K562 (cell line): ENCODE results near the gene PPM1G. TPM values are rescaled to one million over a fixed set of nuclear protein-coding genes. Genes with fewer than 3 reads are reported as not detected.
"Not testable (repeated sequence)": the region's sequence is repeated elsewhere in the genome, so short reads cannot be mapped to it uniquely, and the experiment has no call there.

Experiments
- ATAC-seq: fragments of 200-7000 bp; cut with Tn5 transposase; 3 replicates; pipeline ENCODE4 v1.9.1; 2020; ENCODE audit warnings: moderate library complexity
- BruUV-seq: library from RNA; stranded (reverse); fragments of 400-500 nt; replicated peaks from 2 replicates; lab custom pipeline; 2021; lab: Mats Ljungman, UMichigan
- CTCF ChIA-PET: fragments of 300-600 bp; formaldehyde crosslinking; extraction: SDS; loops from one replicate; lab custom pipeline; 2021; ENCODE audit warnings: low intra/inter-chr PET ratio; lab: Yijun Ruan, JAX
- POLR2A ChIA-PET: fragments of 300-600, 350-650 bp; sonication (Branson Sonifier 250); formaldehyde crosslinking; extraction: SDS; loops from one replicate; lab custom pipeline; 2021; ENCODE audit warnings: antibody characterized with exemption, inconsistent platforms; lab: Yijun Ruan, JAX
- DNase-seq, 4 experiments: peaks; one replicate each; pipeline versions ENCODE4 v3.0.0 to v3.0.0-alpha.2; 2011 to 2018; ENCODE audit warnings: low spot score in 3 of 4, mixed read lengths in 3 of 4; ENCODE audit errors: extremely low read depth in 1 of 4
- FAIRE-seq: peaks from 2 replicates; lab custom pipeline; 2011; peaks lifted over from hg19 to GRCh38; lab: Jason Lieb, UNC
- H2AFZ ChIP-seq: 2 replicates; pipeline ENCODE4 v1.6.0; 2011; ENCODE audit warnings: low read depth, low read length, control low read depth, inconsistent platforms
- H3K27ac ChIP-seq: fragments of 200-600 bp; 3 replicates; pipeline ENCODE4 v1.8.0; 2011; ENCODE audit warnings: low read depth, mild to moderate bottlenecking, control low read depth, inconsistent platforms, low read length, moderate library complexity, mixed read lengths; ENCODE audit errors: extremely low read depth
- H3K27me3 ChIP-seq, 2 experiments: fragments of 300-600 bp in 1 of 2; 2 replicates in 1 of 2; 3 replicates in 1 of 2; pipeline versions ENCODE4 v1.6.0 to v1.8.0; 2011; ENCODE audit warnings: inconsistent platforms in 2 of 2, low read length in 2 of 2, mild to moderate bottlenecking in 1 of 2, mixed read lengths in 1 of 2, moderate library complexity in 1 of 2; ENCODE audit not compliant: control insufficient read depth in 2 of 2, insufficient read depth in 2 of 2
- H3K36me3 ChIP-seq: fragments of 300-600 bp; 3 replicates; pipeline ENCODE4 v1.8.0; 2011; ENCODE audit warnings: mild to moderate bottlenecking, low read length, inconsistent platforms; ENCODE audit not compliant: control insufficient read depth, insufficient read depth
- H3K4me1 ChIP-seq, 2 experiments: fragments of 200-600 bp in 1 of 2; replicated peaks in 1 of 2; 2 replicates in 1 of 2; 3 replicates in 1 of 2; pipeline versions ENCODE4 v1.5.1 to v1.8.0; 2011; ENCODE audit warnings: inconsistent platforms in 2 of 2, low read length in 2 of 2, mild to moderate bottlenecking in 1 of 2, mixed read lengths in 1 of 2, moderate library complexity in 1 of 2; ENCODE audit not compliant: control insufficient read depth in 2 of 2, insufficient read depth in 2 of 2
- H3K4me2 ChIP-seq: 2 replicates; pipeline ENCODE4 v1.6.1; 2011; ENCODE audit warnings: low read length, control low read depth, inconsistent platforms, mixed read lengths; ENCODE audit not compliant: insufficient read depth
- H3K4me3 ChIP-seq: fragments of 200-600 bp; sonication (generic), shearing (Covaris generic); 2 replicates; pipeline ENCODE4 v1.5.1; 2016; ENCODE audit warnings: control low read depth, inconsistent platforms
- H3K79me2 ChIP-seq: fragments of 200-600 bp; 3 replicates; pipeline ENCODE4 v1.8.0; 2011; ENCODE audit warnings: low read length, inconsistent platforms; ENCODE audit not compliant: control insufficient read depth, insufficient read depth
- H3K9ac ChIP-seq, 2 experiments: 2 replicates each; pipeline versions ENCODE4 v1.6.0 to v1.6.1; 2011; ENCODE audit warnings: low read depth in 2 of 2, low read length in 2 of 2, control low read depth in 1 of 2, inconsistent platforms in 1 of 2, mild to moderate bottlenecking in 1 of 2, mixed read lengths in 1 of 2; ENCODE audit not compliant: insufficient read depth in 1 of 2
- H3K9me1 ChIP-seq: one replicate; pipeline ENCODE4 v1.6.0; 2011; ENCODE audit warnings: inconsistent platforms, mild to moderate bottlenecking, low read length, moderate library complexity; ENCODE audit not compliant: control insufficient read depth, insufficient read depth
- H3K9me3 ChIP-seq: replicated peaks from 2 replicates; pipeline ENCODE4 v1.5.1; 2011; ENCODE audit warnings: low read depth, low read length, inconsistent platforms; ENCODE audit not compliant: control insufficient read depth, insufficient read depth
- H4K20me1 ChIP-seq: replicated peaks from 2 replicates; pipeline ENCODE4 v1.6.1; 2011; ENCODE audit warnings: low read length, inconsistent platforms, mixed read lengths; ENCODE audit not compliant: control insufficient read depth, insufficient read depth
- C11orf30 ChIP-seq: fragments of 450-650 bp; IDR thresholded peaks from 2 replicates; pipeline ENCODE4 v1.6.1; 2016; ENCODE audit warnings: low read depth, mild to moderate bottlenecking
- CXXC5 ChIP-seq: fragments of 250-450 bp; sonication (Bioruptor Pico); IDR thresholded peaks from 2 replicates; pipeline ENCODE4 v1.8.0; 2022; ENCODE audit warnings: inconsistent platforms, mild to moderate bottlenecking, moderate library complexity
- ETS2 ChIP-seq: IDR thresholded peaks from 2 replicates; pipeline ENCODE4 v1.6.1; 2016; ENCODE audit warnings: borderline replicate concordance, missing genetic modification characterization, mild to moderate bottlenecking, moderate library complexity, missing compliant biosample characterization; ENCODE audit not compliant: poor library complexity, severe bottlenecking
- MAFF ChIP-seq: IDR thresholded peaks from 2 replicates; pipeline ENCODE4 v1.6.1; 2012; ENCODE audit warnings: low read length, improper control_type of control experiment
- MAFG ChIP-seq: fragments of 450-650 bp; conservative IDR thresholded peaks from 2 replicates; pipeline ENCODE4 v1.6.1; 2016; ENCODE audit warnings: missing genetic modification characterization, missing compliant biosample characterization
- NR0B1 ChIP-seq: fragments of 450-650 bp; IDR thresholded peaks from one replicate; pipeline ENCODE4 v1.6.1; 2018; ENCODE audit warnings: mild to moderate bottlenecking, moderate library complexity; ENCODE audit not compliant: partially characterized antibody
- WHSC1 ChIP-seq: IDR thresholded peaks from one replicate; pipeline ENCODE4 v1.6.1; 2012; ENCODE audit warnings: low read length, control low read depth, inconsistent platforms
- ZNF316 ChIP-seq: fragments of 450-650 bp; IDR thresholded peaks from 2 replicates; pipeline ENCODE4 v1.6.1; 2016
- ZNF431 ChIP-seq: sonication (generic); formaldehyde crosslinking; IDR thresholded peaks from 2 replicates; pipeline ENCODE4 v1.8.0; 2022; ENCODE audit warnings: mild to moderate bottlenecking, missing genetic modification reagents
- WGBS: fragments of 100-300 bp; shearing (Covaris generic); methylation state at CpG from one replicate; pipeline ENCODE4 v1.1.6; 2016; ENCODE audit warnings: low coverage, mixed read lengths; ENCODE audit not compliant: insufficient coverage; ENCODE audit errors: missing lambda C conversion rate; 5-methylcytosine and 5-hydroxymethylcytosine counted together
- in situ Hi-C: fragments of 300-500 bp; cut with MboI; formaldehyde crosslinking; loops from 4 replicates; pipeline ENCODE4 v1.15.0; 2018; ENCODE audit warnings: inconsistent platforms, mixed read lengths
- intact Hi-C: fragments of 100-400 bp; cut with micrococcal nuclease; formaldehyde crosslinking; loops from 2 replicates; pipeline ENCODE4 v1.14.2; 2022
- polyA plus RNA-seq, 8 experiments: library from polyadenylated mRNA; depleted of rRNA in 4 of 8; stranded (reverse) in 5 of 8; unstranded in 3 of 8; fragments of >200 nt; fragmentation: Nextera tagmentation in 2 of 8; fragmentation: Illumina TruSeq in 1 of 8; extraction: Ambion mirVana in 2 of 8; extraction: Trizol in 1 of 8; gene quantifications; 2 replicates each; pipeline versions ENCODE4 v1.2.1 to v1.2.3, GENCODE V29; 2011 to 2014; ENCODE audit warnings: inconsistent platforms in 1 of 8, missing spikeins in 1 of 8
- total RNA-seq, 7 experiments: library from RNA; depleted of rRNA in 6 of 7; stranded (reverse); fragments of >200 nt in 6 of 7; fragmentation: Illumina TruSeq in 2 of 7; extraction: Trizol in 2 of 7; gene quantifications; 2 replicates each; pipeline versions ENCODE4 v1.2.1 to v1.2.3, GENCODE V29; 2011 to 2021; ENCODE audit warnings: low replicate concordance in 1 of 7
- TF ChIP-seq, protein P1 (sequence below): sonication (generic); IDR thresholded peaks from 2 replicates; pipeline ENCODE4 v1.6.1; 2016

The PPM1G gene
- total and polyA plus RNA-seq, 9 of the 15 experiments (the other 6 are each of a cell fraction or from before 2014, with no cell fraction given): 61.7 to 230 (median 153) TPM

DNA sequence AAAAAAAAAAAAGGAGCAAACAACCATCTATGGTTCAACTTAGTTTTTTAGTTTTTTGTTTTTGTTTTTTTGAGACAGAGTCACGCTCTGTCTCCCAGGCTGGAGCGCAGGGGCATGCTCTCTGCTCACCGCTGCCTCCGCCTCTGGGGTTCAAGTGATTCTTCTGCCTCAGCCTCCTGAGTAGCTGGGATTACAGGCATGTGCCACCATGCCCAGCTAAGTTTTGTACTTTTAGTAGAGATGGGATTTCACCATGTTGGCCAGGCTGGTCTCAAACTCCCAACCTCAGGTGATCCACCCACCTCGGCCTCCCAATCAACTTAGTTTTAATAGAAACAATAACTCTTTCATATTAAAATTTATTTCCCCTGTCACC, 56.0 kb downstream of the PPM1G start:
- ATAC-seq, intact Hi-C loops, in situ Hi-C loops, DNase-seq, H3K4me3 ChIP-seq, FAIRE-seq, H2AFZ ChIP-seq, BruUV-seq, H3K27me3 ChIP-seq, H3K9me3 ChIP-seq, H4K20me1 ChIP-seq, H3K9me1 ChIP-seq: not testable (repeated sequence)
- H3K79me2 ChIP-seq: peaks cover 93% of the 10 kb centered on the region
- peak overlapping the region; percentile 5 to 97; a peak in 2 of 4 replicates for H3K9ac ChIP-seq
- peaks cover 12 to 15% of the 10 kb centered on the region in 2 experiments; a peak in 4 of 5 replicates for H3K4me1 ChIP-seq
- H3K36me3 ChIP-seq: peaks cover 13% of the 10 kb centered on the region
- peak overlapping the region; percentile 98; the same call in 2 of the 3 replicates for H3K27ac ChIP-seq
- WGBS: 94% methylated on average over 5 of the region's 5 CpGs
- H3K4me2 ChIP-seq: peak overlapping the region; percentile 57; the same call in 1 of the 2 replicates
- POLR2A ChIA-PET: interaction anchor here (0.6 to 1.8 kb wide), 8 partner anchors 9 to 126 kb away, joined by 3 to 20 read pairs (median 4); partner anchors contain the start of genes EIF2B4 and MPV17
- CTCF ChIA-PET: interaction anchor here (0.6 kb wide), 1 partner anchor 963 kb away, joined by 3 read pairs; no protein-coding TSS in a partner anchor

GRCh38 chr2:27351802-27352598, 57.4 kb downstream of the PPM1G start:
- Histone ChIP-seq H3K27me3 (no peaks in the 10 kb centered on the region), H3K4me2 (no peak overlapping the region), H3K9ac (no peak overlapping the region), H3K9me3 (no peaks in the 10 kb centered on the region), H3K27ac (no peak overlapping the region), H3K79me2 (peaks cover 93% of the 10 kb centered on the region), H2AFZ (no peak overlapping the region), H3K36me3 (peaks cover 17% of the 10 kb centered on the region; the same call in 2 of the 3 replicates), H3K4me1 (peaks cover 9 to 12% of the 10 kb centered on the region in 2 experiments; a peak in 4 of 5 replicates), H3K4me3 (no peak overlapping the region), H3K9me1 (no peaks in the 10 kb centered on the region), H4K20me1 (no peaks in the 10 kb centered on the region)
- TF ChIP-seq WHSC1 (no peak), MAFF (peak; percentile 45; the same call in 1 of the 2 replicates), NR0B1 (no peak), ETS2 (no peak), ZNF431 (CRISPR knock-in tag) (no peak), ZNF316 (peak; percentile 84), CXXC5 (CRISPR knock-in tag) (no peak), C11orf30 (peak; percentile 75), MAFG (tag) (peak; percentile 54; the same call in 1 of the 2 replicates)
- TF ChIP-seq, protein P1, sequence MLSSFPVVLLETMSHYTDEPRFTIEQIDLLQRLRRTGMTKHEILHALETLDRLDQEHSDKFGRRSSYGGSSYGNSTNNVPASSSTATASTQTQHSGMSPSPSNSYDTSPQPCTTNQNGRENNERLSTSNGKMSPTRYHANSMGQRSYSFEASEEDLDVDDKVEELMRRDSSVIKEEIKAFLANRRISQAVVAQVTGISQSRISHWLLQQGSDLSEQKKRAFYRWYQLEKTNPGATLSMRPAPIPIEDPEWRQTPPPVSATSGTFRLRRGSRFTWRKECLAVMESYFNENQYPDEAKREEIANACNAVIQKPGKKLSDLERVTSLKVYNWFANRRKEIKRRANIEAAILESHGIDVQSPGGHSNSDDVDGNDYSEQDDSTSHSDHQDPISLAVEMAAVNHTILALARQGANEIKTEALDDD: 0 out of 2 replicates have a peak, but pooled peaks have one; percentile 36
- ATAC-seq (no peak), DNase-seq (no peak), FAIRE-seq (no peak)
- ChIA-PET POLR2A (interaction anchor here (0.7 to 1.7 kb wide), 3 partner anchors 10 to 17 kb away, joined by 3 to 9 read pairs (median 4); no protein-coding TSS in a partner anchor), CTCF (interaction anchor here (0.8 kb wide), 1 partner anchor 31 kb away, joined by 4 read pairs; no protein-coding TSS in a partner anchor)
- intact Hi-C loops: no loop called here
- in situ Hi-C loops: no loop called here
- BruUV-seq: no TSS peak
- 65% methylated on average over 6 of the region's 6 CpGs for WGBS
